Activated CD8-positive, alpha-beta memory T cell treated with anti-CD3 and anti-CD28 coated beads, Interleukin-2, amount 50 U/mL, for 24 hours (primary cell): ENCODE results near the gene CHAMP1.

Experiments
- DNase-seq: peaks from one replicate; pipeline ENCODE4 v3.0.0-alpha.2; 2020; ENCODE audit errors: extremely low read depth

CHAMP1 gene

DNA sequence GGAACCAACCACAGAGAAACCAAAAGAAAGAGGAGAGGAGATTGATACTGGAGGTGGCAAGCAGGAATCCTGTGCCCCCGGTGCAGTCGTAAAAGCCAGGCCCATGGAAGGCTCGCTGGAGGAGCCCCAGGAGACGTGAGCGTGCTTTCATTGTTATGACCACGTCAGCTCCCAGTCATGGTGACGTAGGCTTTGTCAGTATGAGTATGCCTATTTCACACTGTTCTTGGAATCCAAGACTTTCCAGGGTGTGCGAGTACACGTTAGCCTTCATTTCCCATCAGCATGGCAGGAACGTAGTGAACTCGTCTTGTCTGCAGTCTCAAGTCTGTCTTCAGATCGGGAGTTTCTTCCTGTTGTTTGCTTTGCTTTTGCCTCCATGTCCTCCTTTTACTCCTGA, 15.4 kb upstream of the CHAMP1 start:
- DNase-seq: no peak

DNA sequence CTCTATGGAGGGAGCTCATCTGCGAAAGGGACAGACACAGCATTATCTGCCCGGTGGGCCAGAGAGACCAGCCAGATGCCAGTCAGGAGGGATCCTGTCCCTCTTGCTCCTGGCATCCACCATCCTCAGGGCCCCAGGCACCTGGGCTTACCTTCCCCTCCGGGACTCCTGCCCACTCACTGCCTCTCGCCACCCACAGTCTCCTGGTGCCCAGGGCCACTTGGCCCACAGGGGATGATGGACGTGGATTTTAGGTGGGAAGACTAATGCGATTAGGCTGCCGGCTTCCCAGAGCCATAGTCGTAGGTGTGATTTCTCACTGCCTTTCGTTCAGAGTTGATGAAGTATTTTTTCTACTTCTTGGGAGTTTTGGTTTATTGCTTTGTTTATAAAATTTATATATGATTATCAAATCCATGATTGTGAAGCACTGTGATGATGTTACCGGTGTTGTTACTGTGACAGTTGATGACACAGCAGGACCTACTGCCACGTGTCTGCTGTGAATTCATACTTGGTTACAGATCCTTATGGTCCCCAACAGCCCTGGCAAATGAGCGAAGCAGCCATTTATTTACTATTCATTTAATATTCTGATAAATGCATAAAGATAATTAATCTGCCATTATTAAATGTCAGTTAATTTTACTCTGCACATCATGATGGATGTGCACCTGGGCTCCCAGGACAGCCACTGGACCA, 14.5 kb upstream of the CHAMP1 start:
- no peak for DNase-seq

DNA sequence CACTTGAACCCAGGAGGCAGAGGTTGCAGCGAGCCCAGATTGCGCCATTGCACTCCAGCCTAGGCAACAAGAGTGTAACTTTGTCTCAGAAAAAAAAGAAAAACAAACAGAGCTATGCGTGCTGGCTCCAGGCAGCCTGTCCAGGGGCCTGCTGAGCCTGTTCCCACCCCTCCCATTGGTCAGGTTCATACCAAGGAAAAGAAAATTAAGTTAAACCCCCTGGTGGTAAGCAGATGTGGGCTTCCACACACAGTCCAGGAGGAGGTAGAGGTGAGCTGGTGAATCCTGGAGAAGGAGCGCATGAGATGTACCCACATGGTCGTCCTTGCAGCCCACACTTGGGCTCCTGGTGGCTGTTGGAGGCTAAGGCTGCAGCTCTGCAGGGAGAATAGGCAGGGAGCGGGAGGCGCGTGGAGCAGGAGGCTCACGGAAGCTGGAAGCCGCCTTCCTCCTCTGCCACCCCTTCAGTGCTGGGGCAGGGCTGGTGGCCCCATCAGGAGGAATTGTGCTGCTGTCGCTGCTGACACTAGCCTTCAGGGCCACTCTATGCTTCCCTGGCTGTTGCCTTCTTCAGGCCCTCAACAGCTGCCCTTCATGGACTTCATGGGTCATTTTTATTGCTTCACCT, 10.5 kb upstream of the CHAMP1 start:
- DNase-seq: no peak

DNA sequence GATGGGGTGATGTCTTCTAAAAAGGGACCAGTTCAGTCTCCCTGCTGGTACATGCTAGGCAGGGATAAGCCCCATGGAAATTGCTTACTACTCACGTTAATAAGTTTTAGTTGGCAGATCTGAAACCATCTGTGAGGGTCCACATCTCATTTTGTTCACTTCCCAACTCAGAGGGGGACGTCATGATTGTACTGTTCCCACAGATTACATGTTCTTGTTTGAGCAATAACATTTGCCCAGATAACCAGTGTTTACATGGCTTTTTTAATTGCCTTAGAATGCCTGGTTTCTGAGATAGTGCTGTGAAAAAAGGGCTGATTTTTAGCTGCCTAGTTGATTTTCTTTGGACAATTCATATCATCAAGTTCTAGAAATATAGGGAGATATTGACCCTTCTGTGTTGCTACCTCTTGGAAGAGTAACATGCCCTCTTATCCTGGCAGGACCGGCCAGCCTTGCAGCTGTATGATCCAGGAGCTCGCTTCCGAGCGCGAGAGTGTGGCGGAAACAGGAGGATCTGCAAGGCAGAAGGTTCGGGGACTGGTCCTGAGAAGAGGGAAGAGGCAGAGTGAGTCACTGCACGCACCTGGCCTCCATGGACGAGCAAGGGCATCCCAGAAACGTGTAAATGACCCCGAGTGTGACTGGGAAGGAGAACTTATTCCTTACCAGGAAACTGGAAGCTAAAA, 9.8 kb upstream of the CHAMP1 start:
- DNase-seq: no peak

DNA sequence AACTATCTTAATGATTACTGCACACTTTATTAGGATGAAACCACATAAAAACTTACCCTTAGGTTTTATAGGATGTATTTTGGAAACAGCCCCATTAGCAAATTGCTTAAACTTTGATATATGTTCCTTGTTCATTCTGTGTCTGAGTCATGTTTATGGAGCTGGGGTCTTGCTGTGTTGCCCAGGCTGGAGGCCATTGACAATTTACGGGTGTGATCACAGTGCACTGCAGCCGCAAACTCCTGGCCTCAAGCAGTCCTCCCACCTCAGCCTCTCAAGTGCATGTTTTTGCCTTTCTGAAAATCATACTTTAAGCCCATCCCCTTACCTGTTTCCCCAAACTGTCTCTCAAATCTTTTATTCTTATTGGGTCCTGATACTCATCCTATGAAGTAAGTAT, 5.2 kb upstream of the CHAMP1 start:
- no peak for DNase-seq

DNA sequence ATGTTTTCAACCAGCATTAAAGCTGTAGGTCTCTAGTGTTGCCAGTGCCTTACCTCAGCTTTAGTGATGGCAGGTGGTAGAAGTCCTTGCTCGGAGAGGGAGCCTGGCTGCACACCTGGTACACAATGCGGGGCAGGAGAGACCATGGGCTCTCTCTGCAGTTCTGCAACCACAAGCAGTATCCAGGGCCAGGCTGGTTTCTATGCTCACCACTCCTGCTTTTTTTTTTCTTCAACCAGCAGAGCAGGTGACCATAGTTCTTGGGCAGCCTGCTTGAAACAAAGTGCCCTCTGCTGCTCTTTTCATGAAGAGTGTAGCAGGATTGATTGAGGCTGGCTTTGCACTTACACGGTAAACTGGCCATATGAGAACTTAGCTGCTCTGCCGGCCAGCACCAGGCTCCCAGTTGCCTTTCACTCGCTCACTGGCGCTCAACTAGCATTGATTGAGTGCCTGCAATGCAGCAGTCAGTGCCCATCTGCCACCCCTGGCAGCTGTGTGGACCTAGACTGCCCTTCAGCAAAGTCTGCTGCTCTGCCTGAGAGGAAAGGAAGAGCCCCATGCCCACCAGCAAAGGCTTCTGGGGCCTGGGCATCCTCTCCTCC, 4.4 kb upstream of the CHAMP1 start:
- DNase-seq: no peak

DNA sequence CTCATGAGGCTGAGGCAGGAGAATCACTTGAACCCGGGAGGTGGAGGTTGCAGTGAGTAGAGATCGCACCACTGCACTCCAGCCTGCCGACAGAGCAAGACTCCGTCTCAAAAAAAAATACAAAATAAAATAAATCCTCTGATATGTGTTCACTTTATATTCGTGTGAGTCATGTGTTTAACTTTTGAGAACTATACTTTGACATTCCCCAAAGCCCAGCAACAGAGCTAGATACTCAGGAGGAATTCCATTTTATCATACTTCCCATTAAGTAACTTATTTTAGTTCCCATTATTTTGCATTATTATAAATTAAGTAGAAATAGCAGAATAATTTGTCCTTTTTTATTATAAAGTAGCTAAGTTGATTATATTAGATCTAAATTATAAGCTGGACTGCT, 3.3 kb upstream of the CHAMP1 start:
- no peak for DNase-seq

DNA sequence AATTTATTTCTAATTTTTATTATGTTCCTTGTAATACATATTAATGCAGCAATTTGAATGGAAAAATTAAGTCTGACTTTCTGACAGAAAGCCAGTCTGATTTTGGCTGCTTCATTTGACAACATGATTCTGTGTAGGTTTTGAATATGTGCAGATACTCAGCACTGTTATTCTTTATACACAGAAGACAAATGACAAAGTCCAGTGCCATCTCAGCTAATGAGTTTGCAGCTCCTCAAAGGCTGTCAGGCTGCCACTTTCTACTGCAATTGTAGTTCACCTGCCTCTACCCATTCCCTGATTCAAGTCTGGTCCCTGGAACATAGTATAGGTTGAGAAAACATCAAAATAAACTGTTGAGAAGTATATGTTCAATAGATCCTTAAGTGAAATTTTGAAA, 2.9 kb upstream of the CHAMP1 start:
- no peak for DNase-seq

DNA sequence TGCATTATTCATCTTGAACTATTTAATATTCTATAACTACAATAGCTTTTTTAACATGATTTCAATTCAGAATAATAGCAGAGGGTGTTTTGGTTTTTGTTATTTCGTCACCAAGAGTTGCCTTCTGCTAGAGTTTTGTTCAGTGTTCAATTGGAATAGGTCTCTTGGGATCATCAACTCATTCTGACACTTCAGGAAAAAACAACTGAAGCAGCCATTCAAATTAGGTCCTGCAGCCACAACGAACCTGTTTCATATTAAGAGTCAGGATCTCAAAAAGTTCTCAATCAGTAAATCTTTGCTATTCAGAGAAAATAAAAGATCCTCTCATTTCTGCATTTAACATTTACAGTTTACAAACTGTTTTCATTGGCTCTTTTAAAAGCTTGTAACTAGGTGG, 2.4 kb upstream of the CHAMP1 start:
- DNase-seq: no peak

DNA sequence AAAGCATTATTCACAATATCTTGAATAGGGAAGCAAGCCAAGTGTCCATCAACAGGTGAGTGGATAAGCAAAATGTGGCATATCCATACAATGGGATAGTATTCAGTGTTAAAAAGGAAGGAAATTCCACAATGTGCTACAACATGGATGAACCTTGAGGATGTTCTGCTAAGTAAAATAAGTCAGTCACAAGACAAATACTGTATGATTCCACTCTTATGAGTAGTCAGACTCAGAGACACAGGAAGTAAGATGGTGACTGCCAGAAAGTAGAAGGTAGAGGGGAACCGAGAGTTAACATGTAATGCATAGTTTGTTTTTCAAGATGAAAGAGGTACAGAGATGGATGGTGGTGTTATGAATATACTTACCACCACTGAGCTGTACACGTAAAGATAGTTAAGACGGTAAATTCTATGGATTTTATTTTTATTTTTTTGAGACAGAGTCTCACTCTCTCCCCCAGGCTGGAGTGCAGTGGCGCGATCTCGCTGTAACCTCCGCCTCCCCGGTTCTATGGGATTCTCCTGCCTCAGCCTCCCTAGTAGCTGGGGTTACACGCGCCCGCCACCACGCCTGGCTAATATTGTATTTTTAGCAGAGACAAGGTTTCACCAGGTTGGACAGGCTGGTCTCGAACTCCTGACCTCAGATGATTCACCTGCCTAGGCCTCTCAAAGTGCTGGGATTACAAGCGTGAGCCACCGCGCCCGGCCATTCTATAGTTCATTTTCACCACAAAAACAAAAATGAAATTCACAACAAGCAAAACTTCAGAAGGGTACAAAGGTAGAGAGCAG, 1.0 kb upstream of the CHAMP1 start:
- no peak for DNase-seq

DNA sequence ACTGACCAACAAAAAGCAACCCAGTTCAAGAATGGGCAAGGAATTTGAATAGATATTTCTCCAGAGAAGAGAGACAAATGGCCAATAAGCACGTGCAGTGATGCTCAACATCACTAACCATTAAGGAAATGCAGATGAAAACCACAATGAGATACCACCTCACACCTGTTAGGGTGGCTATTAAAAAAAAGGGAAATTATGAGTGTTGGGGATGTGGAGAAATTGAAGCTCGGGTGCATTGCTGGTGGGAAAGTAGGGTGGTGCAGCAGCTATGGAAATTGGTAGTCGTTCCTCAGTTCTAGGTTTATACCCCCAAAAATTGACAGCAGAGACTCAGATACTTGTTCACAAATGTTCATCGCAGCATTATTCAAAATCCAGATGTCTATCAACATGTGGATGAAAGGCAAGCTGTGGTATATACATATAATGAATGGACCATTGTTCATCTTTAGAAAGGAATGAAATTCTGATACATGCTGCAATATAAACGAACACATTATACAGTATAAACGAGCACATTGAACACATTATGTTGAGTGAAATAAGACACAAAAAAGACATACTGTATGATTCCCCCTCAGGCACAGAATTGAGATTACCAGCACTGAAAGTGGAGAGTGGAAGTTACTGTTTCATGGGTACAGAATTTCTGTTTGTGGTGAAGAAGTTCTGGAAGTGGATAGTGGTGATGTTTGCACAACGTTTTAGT, 927 bp downstream of the CHAMP1 start:
- no peak for DNase-seq

DNA sequence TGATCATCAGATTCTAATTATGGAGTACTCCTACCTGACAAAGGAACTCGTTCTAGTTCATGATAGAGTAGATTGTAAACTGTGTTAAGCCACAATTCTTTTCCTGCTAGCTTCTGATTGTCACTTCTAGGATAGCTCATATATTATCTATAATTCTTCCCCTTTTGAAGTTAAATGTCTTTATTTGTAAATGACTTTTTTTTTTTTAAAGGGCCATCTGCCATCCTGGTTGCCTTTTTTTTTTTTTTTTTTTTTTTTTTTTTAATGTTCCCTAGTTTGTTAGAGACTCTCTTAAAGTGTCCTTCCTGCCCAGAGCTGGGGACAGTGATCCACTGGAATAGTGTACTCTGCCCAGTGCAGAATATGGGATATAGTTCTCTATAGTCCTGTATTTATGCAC, 4.3 kb downstream of the CHAMP1 start:
- no peak for DNase-seq

DNA sequence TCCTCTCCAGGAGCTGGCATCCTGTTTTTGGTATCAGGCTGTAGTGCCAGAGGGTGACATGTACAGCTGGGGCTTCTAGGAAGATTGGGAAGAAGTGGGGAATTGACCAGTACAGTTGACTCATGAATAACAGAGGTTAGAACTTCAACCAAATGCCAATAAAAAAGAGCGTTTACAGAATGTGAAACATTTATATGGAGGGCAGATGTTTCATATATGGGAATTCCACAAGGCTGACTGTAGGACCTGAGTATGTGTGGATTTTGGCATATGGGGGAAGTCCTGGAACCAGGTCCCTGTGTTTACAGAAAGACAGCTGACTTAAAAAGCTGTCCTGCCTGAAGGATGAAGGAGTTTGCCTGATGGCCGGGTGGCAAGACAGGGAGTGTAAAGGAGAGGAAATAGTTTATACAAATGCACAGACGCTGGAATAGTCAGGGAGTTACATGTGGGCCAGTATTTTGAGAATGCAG, 5.2 kb downstream of the CHAMP1 start:
- no peak for DNase-seq

DNA sequence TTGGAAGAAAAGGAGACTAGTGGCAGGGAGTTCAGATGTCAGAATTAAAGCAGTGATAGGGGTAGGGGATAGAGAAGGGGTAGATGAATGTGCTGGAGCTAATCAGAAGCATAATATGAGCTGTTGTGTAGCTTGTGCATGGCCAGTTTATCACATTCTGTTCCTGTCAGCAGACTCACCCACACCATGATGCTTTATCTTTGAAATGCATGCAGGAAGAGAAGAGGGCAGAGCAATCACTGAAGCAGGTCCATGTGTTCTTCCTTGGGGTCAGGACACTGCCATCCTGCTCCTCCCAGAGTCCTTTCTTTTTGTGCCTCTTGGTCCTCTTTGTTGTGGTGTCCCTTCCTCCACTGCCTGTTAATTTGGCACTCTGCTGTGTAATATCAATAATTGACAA, 5.8 kb downstream of the CHAMP1 start:
- no peak for DNase-seq

DNA sequence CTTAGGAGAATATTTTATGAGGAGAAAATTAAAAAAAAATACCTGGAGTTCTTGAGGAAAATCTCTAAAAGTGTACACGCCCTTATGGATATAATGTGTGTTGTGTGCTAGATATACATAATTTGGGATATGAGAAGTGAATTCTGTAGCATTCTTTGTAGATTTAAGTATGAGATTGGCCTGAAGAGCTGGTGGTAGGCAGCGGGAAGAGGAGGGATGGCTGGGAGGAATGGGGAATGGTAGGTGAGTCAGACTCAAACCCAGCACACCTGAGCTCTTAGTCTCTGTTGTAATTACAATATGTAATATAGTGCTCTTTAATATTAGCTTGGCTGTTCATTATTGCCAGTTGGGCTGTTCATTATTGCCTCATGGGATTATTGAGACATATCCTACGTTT, 7.0 kb downstream of the CHAMP1 start:
- no peak for DNase-seq

DNA sequence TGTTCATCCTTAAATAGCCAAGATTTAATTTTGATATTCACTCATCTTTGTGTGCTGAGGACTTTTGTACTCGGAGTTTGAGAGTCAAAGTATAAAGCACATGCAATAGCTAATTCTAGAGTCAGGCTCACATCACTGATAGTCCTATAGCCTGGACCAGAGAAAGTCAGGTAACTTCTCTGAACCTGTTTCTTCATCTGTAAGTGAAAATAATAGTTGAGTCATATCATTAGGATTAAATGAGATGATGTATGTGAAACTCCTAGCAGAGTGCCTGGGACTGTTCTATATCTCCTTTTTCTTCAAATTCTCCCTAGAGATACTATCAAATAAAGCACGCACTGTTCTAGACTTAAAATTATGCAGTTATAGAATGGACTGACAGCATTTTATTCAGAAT, 9.0 kb downstream of the CHAMP1 start:
- DNase-seq: no peak

DNA sequence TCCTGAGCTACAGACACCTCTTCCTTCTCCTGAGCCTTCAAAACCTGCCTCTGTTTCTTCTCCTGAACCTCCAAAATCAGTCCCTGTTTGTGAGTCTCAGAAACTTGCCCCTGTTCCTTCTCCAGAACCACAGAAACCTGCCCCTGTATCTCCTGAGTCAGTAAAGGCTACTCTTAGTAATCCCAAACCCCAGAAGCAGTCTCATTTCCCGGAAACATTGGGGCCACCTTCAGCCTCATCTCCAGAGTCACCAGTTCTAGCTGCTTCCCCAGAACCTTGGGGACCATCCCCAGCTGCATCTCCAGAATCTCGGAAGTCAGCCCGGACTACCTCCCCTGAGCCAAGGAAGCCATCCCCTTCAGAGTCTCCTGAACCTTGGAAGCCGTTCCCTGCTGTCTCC, 10.0 kb downstream of the CHAMP1 start:
- no peak for DNase-seq

DNA sequence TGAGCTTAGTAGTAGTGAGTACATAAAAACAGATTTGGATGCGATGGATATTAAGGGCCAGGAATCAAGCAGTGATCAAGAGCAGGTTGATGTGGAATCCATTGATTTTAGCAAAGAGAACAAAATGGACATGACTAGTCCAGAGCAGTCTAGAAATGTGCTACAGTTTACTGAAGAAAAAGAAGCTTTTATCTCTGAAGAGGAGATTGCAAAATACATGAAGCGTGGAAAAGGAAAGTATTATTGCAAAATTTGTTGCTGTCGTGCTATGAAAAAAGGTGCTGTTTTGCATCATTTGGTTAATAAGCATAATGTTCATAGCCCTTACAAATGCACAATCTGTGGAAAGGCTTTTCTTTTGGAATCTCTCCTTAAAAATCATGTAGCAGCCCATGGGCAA, 11.4 kb downstream of the CHAMP1 start:
- DNase-seq: no peak

DNA sequence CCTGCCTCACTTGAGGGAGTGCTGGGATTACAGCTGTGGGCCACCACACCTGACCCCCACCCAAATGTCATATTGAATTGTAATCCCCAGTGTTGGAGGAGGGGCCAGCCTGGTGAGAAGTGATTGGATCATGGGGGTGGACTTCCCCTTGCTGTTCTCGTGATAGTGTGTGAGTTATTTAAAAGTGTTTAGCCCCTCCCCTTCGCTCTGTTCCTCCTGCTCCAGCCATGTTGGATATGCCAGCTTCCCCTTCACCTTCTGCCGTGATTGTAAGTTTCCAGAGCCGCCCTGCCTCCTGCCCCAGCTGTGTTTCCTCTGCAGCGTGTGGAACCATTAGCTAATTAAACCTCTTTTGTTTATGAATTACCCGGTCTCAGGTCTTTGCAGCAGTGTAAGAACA, 13.7 kb downstream of the CHAMP1 start:
- no peak for DNase-seq

DNA sequence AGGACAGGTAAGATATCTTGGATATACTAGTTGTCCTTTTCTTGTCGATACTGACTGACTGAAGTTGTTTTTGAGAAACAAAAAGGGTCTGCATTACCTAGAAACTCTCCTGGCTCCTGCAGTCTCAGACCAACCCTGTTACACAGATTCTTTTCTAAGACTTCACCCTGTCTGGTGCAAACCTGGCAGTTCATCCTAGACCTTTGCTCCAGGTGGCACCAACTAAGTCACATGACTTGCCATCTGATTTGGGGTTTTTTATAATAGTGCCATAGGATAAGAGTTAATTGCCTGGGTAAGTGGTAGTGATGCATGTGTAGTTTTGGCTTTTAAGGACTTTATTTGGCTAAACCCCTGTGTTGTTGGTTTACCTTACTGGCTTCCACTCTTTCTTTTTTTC, 14.3 kb downstream of the CHAMP1 start:
- no peak for DNase-seq

DNA sequence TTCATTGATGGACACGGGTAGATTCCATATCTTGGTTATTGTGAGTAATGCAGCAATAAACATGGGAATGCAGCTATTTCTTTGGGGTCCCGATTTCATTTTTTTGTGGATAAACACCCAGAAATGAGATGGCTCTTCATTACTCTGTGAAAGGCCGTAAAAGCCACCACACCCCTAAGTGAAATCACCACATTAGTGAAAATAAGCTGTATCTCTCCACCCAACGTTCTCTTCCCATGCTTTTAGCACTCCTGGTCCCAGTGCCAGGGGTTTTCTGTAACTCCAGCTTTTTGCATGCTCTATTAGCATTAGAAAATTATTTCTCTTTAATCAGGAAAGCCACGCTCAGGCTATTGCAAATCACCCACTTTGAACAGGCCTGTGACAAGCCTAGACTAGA, 15.8 kb downstream of the CHAMP1 start:
- no peak for DNase-seq
